Testis (tissue), 2 donors: Measurements from ENCODE around the gene ADAMTS12.
"Not testable (repeated sequence)": the region's sequence is repeated elsewhere in the genome, so short reads cannot be mapped to it uniquely, and the experiment has no call there.

ENCODE experiments used
- POLR2A ChIP-seq: fragments of 450-650 bp; IDR thresholded peaks from one replicate; pipeline ENCODE4 v1.6.1; 2017; ENCODE audit warnings: antibody characterized with exemption, mild to moderate bottlenecking, moderate library complexity
- TF ChIP-seq, protein P1 (sequence below), 3 experiments: fragments of 450-650 bp in 2 of 3; fragments of 200-600 bp in 1 of 3; sonication (generic) in 1 of 3; IDR thresholded peaks; one replicate each; pipeline ENCODE4 v1.5.1; 2016 to 2019; ENCODE audit warnings: antibody characterized with exemption in 3 of 3, mild to moderate bottlenecking in 2 of 3, moderate library complexity in 1 of 3

DNA sequence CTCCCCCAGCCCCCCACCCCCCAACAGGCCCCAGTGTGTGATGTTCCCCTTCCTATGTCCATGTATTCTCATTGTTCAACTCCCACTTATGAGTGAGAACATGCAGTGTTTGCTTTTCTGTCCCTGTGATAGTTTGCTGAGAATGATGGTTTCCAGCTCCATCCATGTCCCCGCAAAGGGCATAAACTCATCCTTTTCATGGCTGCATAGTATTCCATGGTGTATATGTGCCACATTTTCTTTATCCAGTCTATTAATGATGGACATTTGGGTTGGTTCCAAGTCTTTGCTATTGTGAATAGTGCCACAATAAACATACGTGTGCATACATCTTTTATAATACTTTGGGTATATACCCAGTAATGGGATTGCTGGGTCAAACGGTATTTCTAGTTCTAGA, 23.1 kb upstream of the ADAMTS12 start:
- TF ChIP-seq, protein P1, sequence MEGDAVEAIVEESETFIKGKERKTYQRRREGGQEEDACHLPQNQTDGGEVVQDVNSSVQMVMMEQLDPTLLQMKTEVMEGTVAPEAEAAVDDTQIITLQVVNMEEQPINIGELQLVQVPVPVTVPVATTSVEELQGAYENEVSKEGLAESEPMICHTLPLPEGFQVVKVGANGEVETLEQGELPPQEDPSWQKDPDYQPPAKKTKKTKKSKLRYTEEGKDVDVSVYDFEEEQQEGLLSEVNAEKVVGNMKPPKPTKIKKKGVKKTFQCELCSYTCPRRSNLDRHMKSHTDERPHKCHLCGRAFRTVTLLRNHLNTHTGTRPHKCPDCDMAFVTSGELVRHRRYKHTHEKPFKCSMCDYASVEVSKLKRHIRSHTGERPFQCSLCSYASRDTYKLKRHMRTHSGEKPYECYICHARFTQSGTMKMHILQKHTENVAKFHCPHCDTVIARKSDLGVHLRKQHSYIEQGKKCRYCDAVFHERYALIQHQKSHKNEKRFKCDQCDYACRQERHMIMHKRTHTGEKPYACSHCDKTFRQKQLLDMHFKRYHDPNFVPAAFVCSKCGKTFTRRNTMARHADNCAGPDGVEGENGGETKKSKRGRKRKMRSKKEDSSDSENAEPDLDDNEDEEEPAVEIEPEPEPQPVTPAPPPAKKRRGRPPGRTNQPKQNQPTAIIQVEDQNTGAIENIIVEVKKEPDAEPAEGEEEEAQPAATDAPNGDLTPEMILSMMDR (IDR thresholded peaks at IDR 0.05) = not testable (repeated sequence)
- TF ChIP-seq POLR2A = not testable (repeated sequence)
